ENCODE measurements around the gene ZNF576. TPM values are rescaled to one million over a fixed set of nuclear protein-coding genes. Genes with fewer than 3 reads are reported as not detected.

ZNF576 gene
- total RNA-seq, 1 donor from 2014 or later = 11.3 TPM

GRCh38 chr19:43561139-43561970, 35.0 kb upstream of the ZNF576 start:
- peaks cover 26% of the 10 kb centered on the region for H3K36me3 ChIP-seq
- peaks cover 18% of the 10 kb centered on the region for H3K4me1 ChIP-seq
- intact Hi-C loops (cut with micrococcal nuclease) = no loop called here
- TF ChIP-seq CTCF (IDR thresholded peaks at IDR 0.05; ENCODE audit: borderline replicate concordance) = no peak
- no peaks in the 10 kb centered on the region for H3K27me3 ChIP-seq (ENCODE audit: low read depth)
- H3K4me3 ChIP-seq = no peak overlapping the region
- no peak for DNase-seq
- H3K27ac ChIP-seq (replicated peaks) = no peak overlapping the region
- no peaks in the 10 kb centered on the region for H3K9me3 ChIP-seq (replicated peaks)

GRCh38 chr19:43562226-43562697, 34.1 kb upstream of the ZNF576 start:
- Histone ChIP-seq H3K36me3 (peaks cover 26% of the 10 kb centered on the region), H3K27me3 (ENCODE audit: low read depth) (no peaks in the 10 kb centered on the region), H3K4me3 (no peak overlapping the region), H3K9me3 (replicated peaks) (no peaks in the 10 kb centered on the region), H3K4me1 (peaks cover 18% of the 10 kb centered on the region), H3K27ac (replicated peaks) (peak overlapping the region; percentile 76)
- TF ChIP-seq CTCF (IDR thresholded peaks at IDR 0.05; ENCODE audit: borderline replicate concordance) = no peak
- intact Hi-C loops (cut with micrococcal nuclease) = no loop called here
- no peak for DNase-seq

DNA sequence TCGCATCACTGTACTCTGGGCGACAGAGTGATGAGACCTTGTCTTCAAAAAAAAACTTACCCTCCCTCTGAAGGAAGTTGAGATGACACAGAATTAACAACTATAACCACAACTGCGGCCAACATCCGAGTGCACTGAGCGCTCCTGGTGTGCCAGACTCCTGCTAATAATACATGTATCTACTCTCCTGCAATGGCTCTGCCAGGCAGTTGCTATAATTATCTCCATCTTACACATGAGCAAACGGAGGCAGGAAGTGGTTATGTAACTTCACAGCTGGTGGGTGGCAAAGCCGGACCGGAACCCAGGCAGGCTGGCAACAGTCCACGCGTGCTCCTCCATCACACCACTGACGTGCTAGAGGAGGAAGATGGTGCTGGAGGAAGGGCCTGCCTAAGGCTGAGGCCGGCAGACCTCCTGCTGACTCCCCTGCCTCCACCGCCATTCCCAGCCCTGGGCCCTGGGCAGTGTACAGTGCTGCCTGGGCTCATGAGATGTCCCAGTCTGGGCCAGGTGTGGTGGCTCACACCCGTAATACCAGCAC, 33.6 kb upstream of the ZNF576 start:
- Histone ChIP-seq H3K9me3 (replicated peaks) (no peaks in the 10 kb centered on the region), H3K36me3 (peaks cover 25% of the 10 kb centered on the region), H3K4me1 (peaks cover 18% of the 10 kb centered on the region), H3K27me3 (ENCODE audit: low read depth) (no peaks in the 10 kb centered on the region), H3K27ac (replicated peaks) (peak overlapping the region; percentile 76), H3K4me3 (no peak overlapping the region)
- peak; percentile 83 for DNase-seq
- no peak for TF ChIP-seq CTCF (IDR thresholded peaks at IDR 0.05; ENCODE audit: borderline replicate concordance)
- intact Hi-C loops (cut with micrococcal nuclease) = no loop called here

GRCh38 chr19:43563816-43564457, 32.5 kb upstream of the ZNF576 start:
- intact Hi-C loops (cut with micrococcal nuclease) = no loop called here
- DNase-seq = no peak
- Histone ChIP-seq H3K4me1 (peaks cover 18% of the 10 kb centered on the region), H3K36me3 (peaks cover 16% of the 10 kb centered on the region), H3K27me3 (ENCODE audit: low read depth) (no peaks in the 10 kb centered on the region), H3K27ac (replicated peaks) (no peak overlapping the region), H3K9me3 (replicated peaks) (no peaks in the 10 kb centered on the region), H3K4me3 (no peak overlapping the region)
- no peak for TF ChIP-seq CTCF (IDR thresholded peaks at IDR 0.05; ENCODE audit: borderline replicate concordance)

DNA sequence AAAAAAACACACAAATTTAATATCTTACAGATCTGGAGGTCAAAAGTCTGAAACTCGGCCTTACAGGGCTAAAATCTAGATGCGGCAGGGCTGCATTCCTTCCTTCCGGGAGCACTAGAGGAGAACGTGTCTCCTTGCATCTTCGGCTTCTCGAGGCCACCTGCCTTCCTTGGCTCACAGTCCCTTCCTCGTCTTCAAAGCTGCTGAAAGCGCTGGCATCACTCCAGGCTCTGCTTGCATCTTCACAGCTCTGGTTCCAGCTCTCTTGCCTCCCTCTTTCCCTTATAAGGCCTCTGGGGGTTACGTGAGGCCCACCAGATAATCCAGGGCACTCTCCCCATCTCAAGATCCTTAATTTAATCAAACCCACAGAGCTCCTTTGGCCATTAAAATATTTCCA, 31.6 kb upstream of the ZNF576 start:
- Histone ChIP-seq H3K9me3 (replicated peaks) (no peaks in the 10 kb centered on the region), H3K27ac (replicated peaks) (no peak overlapping the region), H3K36me3 (peaks cover 14% of the 10 kb centered on the region), H3K27me3 (ENCODE audit: low read depth) (no peaks in the 10 kb centered on the region), H3K4me3 (no peak overlapping the region), H3K4me1 (peaks cover 18% of the 10 kb centered on the region)
- intact Hi-C loops (cut with micrococcal nuclease) = no loop called here
- no peak for DNase-seq
- TF ChIP-seq CTCF (IDR thresholded peaks at IDR 0.05; ENCODE audit: borderline replicate concordance) = no peak

All from left ventricle myocardium inferior (tissue), 1 donor.